Measurements from ENCODE around the gene PEF1. TPM values are rescaled to one million over a fixed set of nuclear protein-coding genes. Genes with fewer than 3 reads are reported as not detected.

PEF1 gene
- total RNA-seq, 1 donor from 2014 or later = 57.9 TPM

GRCh38 chr1:31689379-31689778 is 44.7 kb upstream of the PEF1 start:
- Histone ChIP-seq H2AFZ (ENCODE audit: low read depth, low read length) (peak overlapping the region; percentile 7), H3K4me2 (ENCODE audit: low read length) (peak overlapping the region; percentile 74), H3K27ac (ENCODE audit: low read depth, low read length) (peak overlapping the region; percentile 74), H3K36me3 (ENCODE audit: insufficient read depth, low read length) (peaks cover 13% of the 10 kb centered on the region), H3K9me3 (ENCODE audit: insufficient read depth, low read depth, low read length) (no peaks in the 10 kb centered on the region), H3K79me2 (ENCODE audit: insufficient read depth, low read length) (no peaks in the 10 kb centered on the region), H4K20me1 (ENCODE audit: insufficient read depth, low read length) (no peaks in the 10 kb centered on the region), H3K9ac (ENCODE audit: low read length) (peak overlapping the region; percentile 36), H3K27me3 (ENCODE audit: insufficient read depth, low read length) (no peaks in the 10 kb centered on the region), H3K4me1 (ENCODE audit: insufficient read depth, low read length) (peaks cover 30% of the 10 kb centered on the region), H3K4me3 (ENCODE audit: insufficient read depth, low read depth, low read length) (peak overlapping the region; percentile 14)
- peaks cover 19% of the 10 kb centered on the region for H3K36me3 Mint-ChIP-seq (ENCODE audit: low read depth, unreplicated experiment)
- peaks cover 3% of the 10 kb centered on the region for H3K9me3 Mint-ChIP-seq (ENCODE audit: unreplicated experiment)
- TF ChIP-seq, protein P1, sequence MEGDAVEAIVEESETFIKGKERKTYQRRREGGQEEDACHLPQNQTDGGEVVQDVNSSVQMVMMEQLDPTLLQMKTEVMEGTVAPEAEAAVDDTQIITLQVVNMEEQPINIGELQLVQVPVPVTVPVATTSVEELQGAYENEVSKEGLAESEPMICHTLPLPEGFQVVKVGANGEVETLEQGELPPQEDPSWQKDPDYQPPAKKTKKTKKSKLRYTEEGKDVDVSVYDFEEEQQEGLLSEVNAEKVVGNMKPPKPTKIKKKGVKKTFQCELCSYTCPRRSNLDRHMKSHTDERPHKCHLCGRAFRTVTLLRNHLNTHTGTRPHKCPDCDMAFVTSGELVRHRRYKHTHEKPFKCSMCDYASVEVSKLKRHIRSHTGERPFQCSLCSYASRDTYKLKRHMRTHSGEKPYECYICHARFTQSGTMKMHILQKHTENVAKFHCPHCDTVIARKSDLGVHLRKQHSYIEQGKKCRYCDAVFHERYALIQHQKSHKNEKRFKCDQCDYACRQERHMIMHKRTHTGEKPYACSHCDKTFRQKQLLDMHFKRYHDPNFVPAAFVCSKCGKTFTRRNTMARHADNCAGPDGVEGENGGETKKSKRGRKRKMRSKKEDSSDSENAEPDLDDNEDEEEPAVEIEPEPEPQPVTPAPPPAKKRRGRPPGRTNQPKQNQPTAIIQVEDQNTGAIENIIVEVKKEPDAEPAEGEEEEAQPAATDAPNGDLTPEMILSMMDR (IDR thresholded peaks at IDR 0.05; ENCODE audit: insufficient read depth, low read depth, low read length) = no peak
- no peak for TF ChIP-seq EZH2 (IDR thresholded peaks at IDR 0.05; ENCODE audit: insufficient read depth, low read length)
- H3K4me1 Mint-ChIP-seq (ENCODE audit: low read depth, unreplicated experiment) = peaks cover 41% of the 10 kb centered on the region
- H3K27me3 Mint-ChIP-seq (ENCODE audit: low read depth, unreplicated experiment) = peaks cover 4% of the 10 kb centered on the region
- H3K4me3 Mint-ChIP-seq (ENCODE audit: unreplicated experiment) = no peak overlapping the region
- H3K27ac Mint-ChIP-seq (ENCODE audit: unreplicated experiment) = peak overlapping the region; percentile 97
- no peak for FAIRE-seq
- no peak for DNase-seq (ENCODE audit: low read depth)

- H3K9ac ChIP-seq (ENCODE audit: low read length) = no peak overlapping the region
- Mint-ChIP-seq H3K27ac (ENCODE audit: unreplicated experiment) (peak overlapping the region; percentile 47), H3K36me3 (ENCODE audit: low read depth, unreplicated experiment) (peaks cover 19% of the 10 kb centered on the region), H3K9me3 (ENCODE audit: unreplicated experiment) (peaks cover 3% of the 10 kb centered on the region), H3K4me1 (ENCODE audit: low read depth, unreplicated experiment) (peaks cover 41% of the 10 kb centered on the region), H3K4me3 (ENCODE audit: unreplicated experiment) (peak overlapping the region; percentile 57), H3K27me3 (ENCODE audit: low read depth, unreplicated experiment) (peaks cover 4% of the 10 kb centered on the region)
- no peaks in the 10 kb centered on the region for H3K9me3 ChIP-seq (ENCODE audit: insufficient read depth, low read depth, low read length)
- no peaks in the 10 kb centered on the region for H3K79me2 ChIP-seq (ENCODE audit: insufficient read depth, low read length)
- peaks cover 15% of the 10 kb centered on the region for H3K36me3 ChIP-seq (ENCODE audit: insufficient read depth, low read length)
- H3K27ac ChIP-seq (ENCODE audit: low read depth, low read length) = no peak overlapping the region
- H3K27me3 ChIP-seq (ENCODE audit: insufficient read depth, low read length) = no peaks in the 10 kb centered on the region
- peaks cover 30% of the 10 kb centered on the region for H3K4me1 ChIP-seq (ENCODE audit: insufficient read depth, low read length)
- no peak overlapping the region for H3K4me2 ChIP-seq (ENCODE audit: low read length)
- H3K4me3 ChIP-seq (ENCODE audit: insufficient read depth, low read depth, low read length) = no peak overlapping the region
- no peak overlapping the region for H2AFZ ChIP-seq (ENCODE audit: low read depth, low read length)
- TF ChIP-seq, protein P1 (IDR thresholded peaks at IDR 0.05; ENCODE audit: insufficient read depth, low read depth, low read length) = no peak
- TF ChIP-seq EZH2 (IDR thresholded peaks at IDR 0.05; ENCODE audit: insufficient read depth, low read length) = no peak
- H4K20me1 ChIP-seq (ENCODE audit: insufficient read depth, low read length) = no peaks in the 10 kb centered on the region
- FAIRE-seq = no peak
- no peak for DNase-seq (ENCODE audit: low read depth)
These were observed 43.7 kb upstream of the PEF1 start for GRCh38 chr1:31688233-31688918.

DNA sequence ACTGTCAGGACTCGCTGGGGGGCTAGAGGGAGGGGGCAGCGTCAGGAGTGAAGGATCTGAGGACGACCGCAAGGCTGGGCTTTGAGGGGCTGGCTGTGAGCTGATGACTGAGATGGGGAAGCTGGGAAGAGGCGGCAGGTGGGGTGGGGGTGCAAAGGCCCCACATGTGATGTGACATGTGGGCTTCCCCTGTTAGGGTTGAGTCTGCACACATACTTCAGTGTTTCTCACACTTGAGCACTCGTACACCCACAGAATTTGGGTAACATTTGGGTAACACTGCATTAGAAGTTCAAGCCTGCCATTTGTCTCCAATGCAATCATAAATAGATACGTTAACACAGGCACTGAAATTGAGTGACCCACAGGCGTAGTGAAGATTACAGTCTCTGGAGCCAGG is 42.9 kb upstream of the PEF1 start:
- Mint-ChIP-seq H3K4me3 (ENCODE audit: unreplicated experiment) (no peak overlapping the region), H3K27me3 (ENCODE audit: low read depth, unreplicated experiment) (peaks cover 4% of the 10 kb centered on the region), H3K27ac (ENCODE audit: unreplicated experiment) (no peak overlapping the region), H3K9me3 (ENCODE audit: unreplicated experiment) (peaks cover 3% of the 10 kb centered on the region), H3K36me3 (ENCODE audit: low read depth, unreplicated experiment) (peaks cover 19% of the 10 kb centered on the region), H3K4me1 (ENCODE audit: low read depth, unreplicated experiment) (peaks cover 41% of the 10 kb centered on the region)
- DNase-seq (ENCODE audit: low read depth) (no peak), FAIRE-seq (no peak)
- H2AFZ ChIP-seq (ENCODE audit: low read depth, low read length) = no peak overlapping the region
- no peaks in the 10 kb centered on the region for H3K27me3 ChIP-seq (ENCODE audit: insufficient read depth, low read length)
- no peaks in the 10 kb centered on the region for H3K9me3 ChIP-seq (ENCODE audit: insufficient read depth, low read depth, low read length)
- H3K9ac ChIP-seq (ENCODE audit: low read length) = no peak overlapping the region
- peaks cover 30% of the 10 kb centered on the region for H3K4me1 ChIP-seq (ENCODE audit: insufficient read depth, low read length)
- H3K79me2 ChIP-seq (ENCODE audit: insufficient read depth, low read length) = no peaks in the 10 kb centered on the region
- H3K4me2 ChIP-seq (ENCODE audit: low read length) = no peak overlapping the region
- H4K20me1 ChIP-seq (ENCODE audit: insufficient read depth, low read length) = no peaks in the 10 kb centered on the region
- TF ChIP-seq EZH2 (IDR thresholded peaks at IDR 0.05; ENCODE audit: insufficient read depth, low read length) = no peak
- TF ChIP-seq, protein P1 (IDR thresholded peaks at IDR 0.05; ENCODE audit: insufficient read depth, low read depth, low read length) = no peak
- peaks cover 20% of the 10 kb centered on the region for H3K36me3 ChIP-seq (ENCODE audit: insufficient read depth, low read length)
- no peak overlapping the region for H3K27ac ChIP-seq (ENCODE audit: low read depth, low read length)
- H3K4me3 ChIP-seq (ENCODE audit: insufficient read depth, low read depth, low read length) = no peak overlapping the region
